G401.6 (cell line): ENCODE measurements around the gene FOXK1.
"Not testable (repeated sequence)": the region's sequence is repeated elsewhere in the genome, so short reads cannot be mapped to it uniquely, and the experiment has no call there.

Experiments used
- FAIRE-seq: peaks from 2 replicates; lab custom pipeline; 2012; peaks lifted over from hg19 to GRCh38; lab: Jason Lieb, UNC

Gene FOXK1

DNA sequence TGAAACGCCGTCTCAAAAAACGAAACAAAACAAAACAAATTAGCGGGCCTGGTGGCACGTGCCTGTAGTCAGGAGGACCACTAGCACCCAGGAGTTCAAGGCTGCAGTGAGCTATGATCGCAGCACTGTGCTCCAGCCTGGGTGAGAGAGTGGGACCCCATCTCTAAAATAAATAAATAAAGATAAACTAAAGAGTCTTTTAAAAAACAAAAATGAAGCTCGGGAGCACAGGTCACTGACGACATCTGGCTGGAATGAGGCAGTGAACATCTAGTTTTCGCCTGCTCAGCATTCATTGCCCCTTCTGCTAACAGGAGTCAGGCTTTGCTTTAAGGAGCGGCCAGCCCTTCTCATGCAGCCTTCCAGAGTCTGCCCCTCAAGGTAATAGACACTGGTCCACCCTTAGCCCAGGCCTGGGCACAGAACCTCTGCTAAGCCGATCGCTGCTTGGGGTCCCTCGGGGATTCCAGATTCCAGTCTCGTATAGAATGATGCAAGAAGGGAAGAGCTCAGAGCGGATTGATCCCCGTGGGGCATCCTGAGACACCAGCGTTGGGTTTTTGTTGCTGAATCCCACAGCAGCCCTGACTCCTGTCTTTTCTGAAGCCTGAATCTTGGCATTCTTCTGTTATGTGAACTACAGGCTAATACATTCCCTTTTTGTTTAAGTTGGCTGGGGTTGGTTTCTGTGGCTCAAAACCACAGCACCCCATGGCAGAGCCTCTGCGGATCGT is 14.2 kb upstream of the FOXK1 start:
- no peak for FAIRE-seq

DNA sequence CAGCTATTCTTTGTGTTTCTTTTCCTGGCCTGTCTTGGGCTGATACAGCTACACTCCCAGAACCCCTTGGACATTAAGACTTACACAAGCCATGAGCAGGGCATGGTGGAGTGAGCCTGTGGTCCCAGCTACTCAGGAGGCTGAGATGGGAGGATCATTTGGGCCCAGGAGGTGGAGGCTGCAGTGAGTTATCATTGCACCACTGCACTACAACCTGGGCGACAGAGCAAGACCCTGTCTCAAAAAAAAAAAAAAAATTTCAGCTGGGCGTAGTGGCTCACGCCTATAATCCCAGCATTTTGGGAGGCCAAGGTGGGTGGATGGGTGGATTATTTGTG is 13.6 kb upstream of the FOXK1 start:
- no peak for FAIRE-seq

DNA sequence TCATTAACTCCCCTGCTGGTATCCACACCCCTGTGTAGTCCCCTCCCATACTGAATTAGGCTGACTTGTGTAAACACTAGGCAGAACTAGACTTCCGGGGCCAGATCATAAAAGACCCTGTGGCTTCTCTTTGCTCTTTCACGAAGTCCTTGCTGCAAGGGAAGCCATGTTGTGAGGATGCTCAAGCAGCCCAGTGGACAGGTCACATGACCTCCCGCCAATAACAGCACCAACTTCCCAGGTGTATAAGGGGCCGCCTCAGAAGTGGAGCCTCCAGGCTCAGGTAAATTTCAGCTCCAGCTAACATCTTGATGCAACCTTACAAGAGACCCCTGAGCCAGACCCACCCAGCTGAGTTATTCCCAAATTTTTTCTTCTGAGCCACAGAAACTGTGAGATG is 11.3 kb upstream of the FOXK1 start:
- FAIRE-seq = no peak

DNA sequence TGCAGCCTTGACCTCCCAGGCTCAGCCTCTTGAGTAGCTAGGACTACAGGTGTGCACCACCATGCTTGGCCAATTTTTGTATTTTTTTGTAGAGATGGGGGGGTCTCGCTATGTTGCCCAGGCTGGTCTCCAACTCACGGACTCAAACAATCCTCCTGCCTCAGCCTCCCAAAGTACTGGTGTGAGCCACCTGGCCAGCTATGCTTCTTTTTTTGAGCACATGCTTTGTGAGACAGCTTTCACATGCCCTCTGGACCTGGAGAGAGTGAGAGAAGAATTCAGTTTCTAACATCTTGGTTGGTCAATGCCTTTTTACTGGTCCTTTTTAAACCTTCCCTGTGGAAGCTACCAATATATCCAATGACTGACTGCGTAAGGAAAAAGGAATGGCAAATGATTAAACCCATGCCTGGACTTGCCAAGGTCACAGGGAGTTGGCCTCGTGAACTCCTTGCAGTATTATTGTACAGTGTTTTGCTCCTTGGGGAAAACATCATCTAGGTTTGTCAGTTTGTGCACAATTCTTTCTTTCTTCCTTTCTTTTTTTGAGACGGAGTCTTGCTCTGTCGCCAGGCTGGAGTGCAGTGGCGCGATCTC is 6.2 kb upstream of the FOXK1 start:
- FAIRE-seq = no peak

DNA sequence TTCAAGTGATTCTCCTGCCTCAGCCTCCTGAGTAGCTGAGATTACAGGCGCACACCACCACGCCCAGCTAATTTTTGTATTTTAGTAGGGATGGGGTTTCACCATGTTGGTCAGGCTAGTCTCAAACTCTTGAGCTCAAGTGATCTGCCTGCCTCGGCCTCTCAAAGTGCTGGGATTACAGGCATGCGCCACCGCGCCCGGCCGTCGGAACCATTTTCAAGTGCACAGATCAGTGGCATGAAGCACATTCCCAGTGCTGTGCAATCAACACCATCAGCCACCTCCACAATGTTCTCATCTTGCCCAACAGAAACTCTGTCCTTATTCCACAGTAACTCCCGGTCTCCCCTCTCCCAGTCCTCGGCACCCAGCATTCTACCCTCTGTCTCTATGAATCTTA is 4.6 kb upstream of the FOXK1 start:
- FAIRE-seq = not testable (repeated sequence)

DNA sequence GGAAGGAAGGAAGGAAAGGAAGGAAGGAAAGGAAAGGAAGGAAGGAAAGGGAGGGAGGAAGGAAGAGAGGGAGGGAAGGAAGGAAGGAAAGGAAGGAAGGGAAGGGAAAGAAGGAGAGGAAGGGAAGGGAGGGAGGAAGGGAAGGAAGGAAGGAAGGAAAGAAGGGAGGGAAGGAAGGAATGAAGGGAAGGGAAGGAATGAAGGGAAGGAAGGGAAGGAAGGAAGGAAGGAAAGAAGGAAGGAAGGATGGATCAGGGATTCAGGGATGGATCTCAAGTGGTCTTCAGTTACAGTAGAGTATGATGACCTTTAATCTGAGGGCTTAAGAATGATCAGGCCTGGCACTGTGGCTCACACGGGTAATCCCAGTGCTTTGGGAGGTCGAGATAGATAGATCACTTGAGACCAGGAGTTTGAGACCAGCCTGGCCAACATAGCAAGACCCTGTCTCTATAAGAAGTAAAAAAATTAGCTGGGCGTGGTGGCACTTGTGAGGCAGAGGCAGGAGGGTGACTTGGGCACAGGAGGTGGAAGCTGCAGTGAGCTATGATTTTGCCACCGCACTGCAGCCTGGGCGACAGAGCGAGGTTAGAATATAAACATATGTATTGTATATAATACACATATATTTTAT is 760 bp upstream of the FOXK1 start:
- no peak for FAIRE-seq

DNA sequence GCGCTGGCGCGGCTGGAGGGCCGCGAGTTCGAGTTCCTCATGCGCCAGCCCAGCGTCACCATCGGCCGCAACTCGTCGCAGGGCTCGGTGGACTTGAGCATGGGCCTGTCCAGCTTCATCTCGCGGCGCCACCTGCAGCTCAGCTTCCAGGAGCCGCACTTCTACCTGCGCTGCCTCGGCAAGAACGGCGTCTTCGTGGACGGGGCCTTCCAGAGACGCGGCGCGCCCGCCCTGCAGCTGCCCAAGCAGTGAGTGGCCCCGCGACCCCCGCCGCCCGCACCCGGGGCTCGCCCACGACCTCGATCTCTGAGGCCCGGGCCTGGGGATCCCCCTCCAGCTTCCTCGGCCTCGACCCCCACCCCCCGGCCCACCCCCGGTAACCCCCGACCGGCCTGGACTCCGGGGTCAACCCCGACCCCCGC is 537 bp downstream of the FOXK1 start:
- FAIRE-seq = no peak

DNA sequence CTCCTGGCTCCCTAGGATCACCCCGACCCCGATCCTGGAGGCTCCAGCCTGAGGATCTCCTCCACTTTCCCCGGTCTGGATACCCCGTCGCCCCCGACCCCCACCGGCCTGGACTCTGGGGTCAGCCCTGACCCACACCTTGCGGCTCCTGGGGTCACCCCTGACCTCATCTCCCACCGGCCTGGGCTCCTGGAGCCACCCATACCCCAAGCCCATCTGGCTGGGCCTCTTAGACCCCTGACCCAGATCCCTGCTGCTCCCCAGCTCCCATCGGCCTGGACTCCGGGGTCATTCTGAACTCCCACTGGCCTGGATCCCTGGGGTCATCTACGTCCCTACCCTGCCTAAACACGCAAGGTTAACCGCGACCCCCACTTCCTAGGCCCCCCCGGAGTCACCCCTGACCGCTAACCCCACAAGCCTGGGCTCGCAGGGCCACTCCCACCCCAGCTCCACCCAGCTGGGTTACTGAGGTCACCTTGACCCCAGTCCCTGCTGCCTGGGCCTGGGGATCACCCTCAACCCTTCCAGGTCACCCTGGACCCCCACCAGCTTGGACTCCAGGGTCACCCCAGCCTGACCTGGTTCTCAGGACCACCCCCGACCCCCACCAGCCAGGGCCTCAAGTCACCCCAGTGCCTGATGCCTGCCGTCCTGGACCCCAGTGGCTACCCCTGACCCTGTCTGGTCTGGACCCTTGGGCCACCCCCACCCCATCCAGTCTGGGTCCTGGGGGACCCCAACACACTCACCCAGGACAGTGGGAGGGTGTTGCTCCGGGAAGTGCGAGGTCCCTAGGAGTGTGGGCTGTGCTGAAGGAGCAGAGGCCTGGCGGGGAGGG is 1.2 kb downstream of the FOXK1 start:
- FAIRE-seq = no peak

DNA sequence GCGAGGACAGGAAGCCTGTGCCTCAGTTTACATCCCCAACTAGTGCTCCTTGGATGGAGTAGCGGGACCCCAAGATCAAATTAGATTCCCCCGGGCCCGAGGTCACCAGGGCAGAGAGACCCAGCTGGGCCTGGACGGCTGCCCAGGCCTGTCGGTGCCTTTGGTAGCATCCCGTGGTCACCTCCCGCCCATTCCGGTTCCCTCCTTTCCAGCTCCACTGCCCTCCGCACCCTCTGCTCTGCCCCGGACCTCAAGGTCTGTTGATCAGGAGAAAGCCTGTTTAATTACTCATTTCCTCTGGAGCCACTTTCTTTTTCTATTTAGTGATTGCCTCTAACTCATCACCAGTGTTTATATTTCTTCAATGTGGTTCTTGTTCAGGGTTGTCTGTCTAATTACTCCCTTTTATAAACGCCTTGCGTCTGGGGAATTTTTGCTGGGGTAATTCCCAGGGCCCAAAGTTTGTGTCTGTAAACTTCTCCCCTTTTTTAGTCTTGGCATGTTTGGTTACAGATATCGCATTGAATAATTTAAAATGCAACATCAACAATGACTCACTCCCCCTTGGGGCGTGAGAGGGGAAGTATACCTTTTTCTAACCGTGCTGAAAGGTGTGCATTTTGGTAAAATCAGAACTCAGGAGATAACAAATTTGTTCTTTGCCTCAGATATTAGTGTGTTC is 1.9 kb downstream of the FOXK1 start:
- FAIRE-seq = no peak

DNA sequence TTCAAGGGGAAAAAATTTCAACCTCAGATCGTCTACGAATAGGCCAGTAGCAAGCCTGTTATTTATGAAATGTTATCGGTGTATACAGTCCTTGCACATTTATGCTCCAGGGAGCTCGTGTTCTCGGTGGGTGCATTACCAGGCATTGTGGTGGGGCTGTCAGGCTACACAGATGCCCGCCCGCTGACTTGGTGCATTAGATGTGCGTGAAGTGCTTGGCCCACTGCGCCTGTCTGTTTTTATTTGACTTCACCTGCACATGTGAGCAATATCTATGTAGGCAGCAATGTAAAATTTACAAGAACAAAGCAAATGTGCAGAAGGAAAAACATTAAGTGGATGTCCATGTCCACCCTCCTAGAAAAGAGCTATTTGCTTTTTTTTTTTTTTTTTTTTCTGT is 2.8 kb downstream of the FOXK1 start:
- FAIRE-seq = no peak

DNA sequence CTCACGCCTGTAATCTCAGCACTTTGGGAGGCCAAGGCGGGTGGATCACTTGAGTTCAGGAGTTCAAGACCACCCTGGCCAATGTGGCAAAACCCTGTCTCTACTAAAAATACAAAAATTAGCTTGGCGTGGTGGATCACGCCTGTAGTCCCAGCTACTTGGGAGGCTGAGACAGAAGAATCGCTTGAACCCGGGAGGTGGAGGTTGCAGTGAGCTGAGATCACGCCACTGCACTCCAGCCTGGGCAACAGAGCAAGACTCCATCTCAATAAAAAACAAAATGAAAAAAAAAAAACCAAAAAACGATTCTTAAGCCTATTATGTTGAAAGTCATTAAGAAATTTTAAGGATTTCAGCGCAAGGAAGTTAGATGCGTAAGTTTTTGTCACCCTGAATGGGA is 3.6 kb downstream of the FOXK1 start:
- FAIRE-seq = not testable (repeated sequence)

DNA sequence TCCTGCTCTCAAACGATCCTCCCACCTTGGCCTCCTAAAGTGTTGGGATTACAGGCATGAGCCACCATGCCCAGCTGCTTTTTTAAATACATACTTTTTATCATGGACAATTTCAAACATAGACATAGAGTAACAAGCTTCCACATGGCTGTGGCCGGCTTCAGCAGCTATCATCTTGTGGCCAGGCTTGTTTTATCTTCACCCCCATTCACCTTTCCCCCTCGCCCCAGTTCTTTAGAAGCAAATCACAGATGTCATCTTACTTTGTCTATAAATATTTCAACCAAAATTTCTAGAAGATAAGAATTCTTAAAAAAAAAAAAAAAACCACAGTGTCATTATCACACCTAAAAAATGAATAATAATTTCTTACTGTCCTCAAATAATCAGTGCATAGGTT is 5.9 kb downstream of the FOXK1 start:
- no peak for FAIRE-seq

DNA sequence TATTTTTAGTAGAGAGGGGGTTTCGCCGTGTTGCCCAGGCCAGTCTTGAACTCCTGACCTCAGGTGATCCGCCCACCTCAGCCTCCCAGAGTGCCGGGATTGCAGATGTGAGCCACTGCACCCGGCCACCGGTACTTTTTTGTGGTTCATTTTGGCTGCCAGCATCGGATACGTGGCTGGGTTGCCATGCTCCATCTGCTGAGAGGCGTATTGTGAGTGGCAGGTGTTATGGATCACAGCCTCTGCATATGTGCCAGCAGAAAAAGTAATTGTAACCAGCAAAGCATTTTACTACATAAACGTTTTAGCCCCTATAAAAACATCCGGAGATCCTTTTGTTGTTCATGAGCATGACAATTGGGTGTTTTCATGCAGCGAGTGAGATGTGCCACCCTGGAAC is 7.1 kb downstream of the FOXK1 start:
- no peak for FAIRE-seq

DNA sequence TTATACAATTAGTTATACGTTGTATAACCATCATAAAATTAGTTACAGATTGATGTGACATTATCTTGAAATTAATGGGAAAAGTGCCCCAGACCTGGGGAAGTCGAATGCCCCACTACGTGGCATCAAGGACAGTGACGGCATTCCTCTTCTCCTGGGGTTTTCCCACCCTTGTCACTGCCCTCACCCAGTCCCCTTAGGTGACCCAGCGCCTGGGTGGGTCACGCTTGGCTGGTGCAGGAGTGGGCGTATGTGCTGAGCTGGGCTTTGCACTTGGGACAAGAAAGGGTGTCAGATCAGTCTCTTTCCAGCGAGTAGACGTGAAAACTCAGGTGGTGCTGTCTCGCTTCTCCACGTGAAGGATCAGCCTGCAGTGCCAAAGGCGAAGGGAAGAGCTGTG is 7.6 kb downstream of the FOXK1 start:
- no peak for FAIRE-seq

DNA sequence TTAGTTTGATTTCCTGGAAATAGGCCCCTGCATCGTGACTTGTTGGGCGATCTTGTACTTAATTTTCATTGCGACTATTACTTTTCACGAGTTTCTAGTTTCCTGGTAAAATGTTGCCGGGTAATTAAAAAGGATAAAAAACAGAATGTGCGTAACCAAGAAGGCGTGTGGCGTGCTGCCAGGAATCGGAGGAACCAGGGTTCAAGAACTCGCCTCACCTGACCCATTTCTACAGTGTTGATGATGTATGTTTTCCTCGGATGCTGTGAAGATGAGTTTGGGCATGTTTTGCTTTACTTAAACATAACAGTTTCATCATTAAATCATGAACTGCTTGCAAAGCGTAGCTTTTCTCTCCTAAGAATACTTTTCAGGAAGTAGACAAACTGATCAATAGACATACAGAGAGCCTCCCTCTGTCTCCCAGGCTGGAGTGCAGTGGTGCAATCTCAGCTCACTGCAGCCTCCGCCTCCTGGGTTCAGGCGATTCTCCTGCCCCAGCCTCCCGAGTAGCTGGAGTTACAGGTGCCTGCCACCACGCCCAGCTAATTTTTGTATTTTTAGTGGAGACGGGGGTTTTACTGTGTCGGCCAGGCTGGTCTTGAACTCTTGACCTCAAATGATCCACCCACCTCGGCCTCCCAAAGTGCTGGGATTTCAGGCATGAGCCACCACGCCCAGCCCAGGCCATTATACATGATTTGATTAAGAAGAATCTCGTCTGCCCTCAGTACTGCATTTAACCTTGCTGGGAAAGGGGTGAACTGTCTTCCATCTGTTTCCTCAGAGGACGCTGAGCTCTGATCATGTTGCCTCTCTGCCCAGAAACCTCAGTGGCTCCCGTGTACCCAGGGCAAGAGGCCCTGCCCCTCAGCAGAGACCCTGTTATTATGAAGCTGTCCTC is 9.1 kb downstream of the FOXK1 start:
- no peak for FAIRE-seq

DNA sequence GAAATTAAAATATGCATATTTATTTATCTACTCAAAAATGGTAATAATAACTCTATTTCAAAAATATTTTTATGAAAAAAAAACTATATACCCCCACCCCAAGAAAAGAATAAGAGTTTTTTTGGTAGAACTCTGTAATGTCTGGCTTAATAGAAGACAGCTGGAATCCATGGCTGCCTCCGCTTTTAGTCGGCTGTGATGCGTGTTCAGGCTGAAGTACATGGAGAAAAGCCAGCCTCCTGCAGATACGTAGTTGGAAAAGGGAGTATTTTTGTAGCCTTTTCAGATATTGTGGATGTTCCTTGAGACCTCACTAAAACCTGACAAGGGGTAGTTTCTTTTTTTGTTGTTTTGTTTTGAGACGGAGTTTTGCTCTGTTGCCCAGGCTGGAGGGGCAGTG is 10.0 kb downstream of the FOXK1 start:
- FAIRE-seq = no peak

DNA sequence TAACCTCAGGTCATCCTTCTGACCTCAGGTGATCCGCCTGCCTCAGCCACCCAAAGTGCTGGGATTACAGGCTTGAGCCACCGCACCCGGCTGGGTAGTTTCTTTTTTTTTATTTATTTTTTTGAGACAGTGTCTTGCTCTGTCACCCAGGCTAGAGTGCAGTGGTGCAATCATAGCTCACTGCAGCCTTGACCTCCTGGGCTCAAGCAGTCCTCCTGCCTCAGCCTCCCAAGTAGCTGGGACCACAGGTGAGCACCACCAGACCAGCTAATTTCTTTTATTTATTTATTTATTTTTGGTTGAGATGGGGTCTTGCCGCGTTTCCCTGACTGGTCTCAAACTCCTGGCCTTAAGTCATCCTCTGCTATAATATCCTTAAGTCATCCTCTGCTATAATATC is 10.5 kb downstream of the FOXK1 start:
- FAIRE-seq = not testable (repeated sequence)

DNA sequence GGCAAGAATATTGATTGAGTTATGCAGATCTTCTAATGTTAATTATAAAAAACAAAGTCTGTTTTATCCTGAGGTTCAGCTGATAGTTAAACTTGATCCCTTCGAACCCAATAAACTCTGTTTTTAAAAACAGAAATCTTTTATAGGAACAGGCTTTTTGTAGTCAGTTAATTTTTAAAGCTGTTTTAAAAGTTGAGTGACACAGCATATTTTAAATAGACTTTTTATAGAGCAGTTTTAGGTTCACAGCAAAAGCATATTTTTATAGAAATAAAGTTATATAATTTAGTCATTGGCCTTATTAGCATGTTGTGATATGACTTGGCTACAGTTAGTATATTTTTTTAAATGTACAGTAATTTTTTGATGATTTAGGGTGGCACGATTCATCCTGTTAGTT is 11.1 kb downstream of the FOXK1 start:
- FAIRE-seq = peak; percentile 63

DNA sequence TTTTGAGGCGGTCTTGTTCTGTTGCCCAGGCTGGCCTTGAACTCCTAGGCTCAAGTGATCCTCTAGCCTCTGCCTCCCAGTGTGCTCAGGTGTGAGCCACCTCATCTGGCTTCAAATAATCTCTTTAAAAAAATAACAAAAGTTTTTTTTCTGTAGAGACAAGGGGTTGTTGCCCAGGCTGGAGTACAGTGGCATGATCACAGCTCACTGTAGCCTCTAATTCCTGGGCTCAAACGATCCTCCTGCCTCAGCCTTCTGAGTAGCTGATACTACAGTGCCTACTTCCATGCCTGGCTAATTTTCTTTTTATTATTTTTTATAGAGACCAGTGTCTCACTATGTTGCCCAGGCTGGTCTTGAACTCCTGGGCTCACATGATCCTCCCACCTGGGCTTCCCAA is 11.7 kb downstream of the FOXK1 start:
- no peak for FAIRE-seq

DNA sequence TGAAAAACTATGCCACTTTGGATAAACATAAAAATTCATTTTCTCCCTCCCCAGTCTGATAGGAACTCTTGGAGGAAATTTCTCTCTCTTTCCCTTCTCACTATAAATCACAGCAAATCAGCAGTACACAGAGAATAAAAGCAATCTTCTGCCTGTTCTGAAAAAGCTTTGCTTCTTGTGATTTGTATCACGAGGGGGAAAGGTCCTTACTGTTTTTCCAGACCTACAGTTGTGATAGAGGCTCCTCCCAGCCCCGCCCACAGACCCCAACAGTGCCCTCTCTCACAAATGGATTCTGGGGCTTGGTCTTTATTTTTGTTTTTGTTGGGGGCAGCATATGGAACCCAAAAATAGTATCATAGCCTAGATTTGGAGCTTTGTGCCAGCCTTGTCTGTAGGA is 12.2 kb downstream of the FOXK1 start:
- FAIRE-seq = no peak

DNA sequence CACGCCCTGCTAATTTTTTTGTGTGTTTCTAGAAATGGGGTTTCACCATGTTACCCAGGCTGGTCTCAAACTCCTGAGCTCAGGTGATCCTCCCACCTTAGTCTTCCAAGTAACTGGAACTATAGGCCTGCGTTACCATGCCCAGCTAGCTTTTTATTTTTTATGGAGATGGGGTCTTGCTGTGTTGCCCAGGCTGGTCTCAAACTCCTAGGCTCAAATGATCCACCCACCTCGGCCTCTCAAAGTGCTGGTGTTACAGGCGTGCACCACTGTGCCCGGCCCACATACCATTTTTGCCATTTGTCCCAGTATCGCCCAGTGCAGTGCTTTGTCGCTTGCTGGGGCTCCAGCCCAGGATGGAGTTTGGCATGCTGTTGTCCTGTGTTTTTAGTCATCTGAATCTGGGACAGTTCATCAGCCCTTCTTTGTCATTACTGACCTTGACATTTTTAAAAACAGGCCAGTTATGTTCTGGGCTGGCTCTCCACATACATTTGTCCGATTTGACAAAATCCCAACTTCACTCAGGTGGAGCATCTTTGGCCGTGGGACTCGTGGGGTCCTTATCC is 16.7 kb downstream of the FOXK1 start:
- no peak for FAIRE-seq
